CD8-positive, alpha-beta memory T cell (primary cell): Measurements from ENCODE around the gene WNT10A. TPM values are rescaled to one million over a fixed set of nuclear protein-coding genes. Genes with fewer than 3 reads are reported as not detected.

Experiments
- CTCF ChIA-PET: fragments of 350-600 bp; sonication (Branson Sonifier 250); formaldehyde crosslinking; loops from one replicate; lab custom pipeline; 2021; ENCODE audit warnings: antibody characterized with exemption; lab: Charles Lee
- POLR2A ChIA-PET: fragments of 350-600 bp; sonication (Branson Sonifier 250); formaldehyde crosslinking; loops from one replicate; lab custom pipeline; 2021; ENCODE audit warnings: antibody characterized with exemption; lab: Charles Lee
- DNase-seq, 5 donors: peaks; one replicate each; pipeline versions ENCODE4 v3.0.0 to v3.0.0-alpha.2; 2020 to 2022; ENCODE audit warnings: mixed read lengths in 1 of 5
- H3K27ac ChIP-seq: one replicate; pipeline ENCODE4 v1.7.0; 2013; ENCODE audit warnings: low read depth, mild to moderate bottlenecking, low read length, moderate library complexity
- H3K27me3 ChIP-seq: 2 replicates; pipeline ENCODE4 v1.7.0; 2013; ENCODE audit warnings: low read length, mild to moderate bottlenecking; ENCODE audit not compliant: insufficient read depth, poor library complexity, severe bottlenecking
- H3K36me3 ChIP-seq: 2 replicates; pipeline ENCODE4 v1.7.0; 2013; ENCODE audit warnings: mild to moderate bottlenecking, low read length, moderate library complexity; ENCODE audit not compliant: insufficient read depth
- H3K4me1 ChIP-seq: 2 replicates; pipeline ENCODE4 v1.7.0; 2013; ENCODE audit warnings: mild to moderate bottlenecking, low read length, moderate library complexity; ENCODE audit not compliant: insufficient read depth
- H3K4me3 ChIP-seq: 2 replicates; pipeline ENCODE4 v1.7.0; 2013; ENCODE audit warnings: mild to moderate bottlenecking, low read length
- H3K9me3 ChIP-seq: 2 replicates; pipeline ENCODE4 v1.7.0; 2013; ENCODE audit warnings: mild to moderate bottlenecking, low read length
- H3K27ac Mint-ChIP-seq, 8 donors: one replicate each; pipeline ENCODE4 v1.8.0; 2020 to 2021; ENCODE audit warnings: mixed read lengths in 8 of 8, mild to moderate bottlenecking in 6 of 8, inconsistent platforms in 3 of 8, moderate library complexity in 3 of 8
- H3K27me3 Mint-ChIP-seq, 2 donors: one replicate each; pipeline ENCODE4 v1.8.0; 2020 to 2021; ENCODE audit warnings: mixed read lengths in 2 of 2, mild to moderate bottlenecking in 1 of 2, moderate library complexity in 1 of 2
- H3K36me3 Mint-ChIP-seq, 3 donors: one replicate each; pipeline ENCODE4 v1.8.0; 2020 to 2021; ENCODE audit warnings: mixed read lengths in 3 of 3, inconsistent platforms in 1 of 3, mild to moderate bottlenecking in 1 of 3
- H3K4me1 Mint-ChIP-seq, 3 donors: one replicate each; pipeline ENCODE4 v1.8.0; 2020 to 2021; ENCODE audit warnings: mixed read lengths in 3 of 3, inconsistent platforms in 1 of 3, mild to moderate bottlenecking in 1 of 3
- H3K4me3 Mint-ChIP-seq, 7 donors: one replicate each; pipeline ENCODE4 v1.8.0; 2020 to 2021; ENCODE audit warnings: mixed read lengths in 7 of 7, mild to moderate bottlenecking in 6 of 7, moderate library complexity in 4 of 7, inconsistent platforms in 2 of 7
- H3K9me3 Mint-ChIP-seq, 5 donors: one replicate each; pipeline ENCODE4 v1.8.0; 2020 to 2022; ENCODE audit warnings: mixed read lengths in 5 of 5, mild to moderate bottlenecking in 3 of 5, moderate library complexity in 2 of 5, inconsistent platforms in 1 of 5
- polyA plus RNA-seq: library from polyadenylated mRNA; unstranded; fragments of 300-500 nt; fragmentation: Illumina TruSeq; gene quantifications from one replicate; pipeline ENCODE4 v1.2.3, GENCODE V29; 2021
- total RNA-seq, 2 experiments: library from RNA; stranded (reverse); gene quantifications; one replicate each; pipeline ENCODE4 v1.2.3, GENCODE V29; 2021

Gene WNT10A
- total and polyA plus RNA-seq, 3 experiments from 2014 or later = 1.0 to 1.5 (median 1.1) TPM

DNA sequence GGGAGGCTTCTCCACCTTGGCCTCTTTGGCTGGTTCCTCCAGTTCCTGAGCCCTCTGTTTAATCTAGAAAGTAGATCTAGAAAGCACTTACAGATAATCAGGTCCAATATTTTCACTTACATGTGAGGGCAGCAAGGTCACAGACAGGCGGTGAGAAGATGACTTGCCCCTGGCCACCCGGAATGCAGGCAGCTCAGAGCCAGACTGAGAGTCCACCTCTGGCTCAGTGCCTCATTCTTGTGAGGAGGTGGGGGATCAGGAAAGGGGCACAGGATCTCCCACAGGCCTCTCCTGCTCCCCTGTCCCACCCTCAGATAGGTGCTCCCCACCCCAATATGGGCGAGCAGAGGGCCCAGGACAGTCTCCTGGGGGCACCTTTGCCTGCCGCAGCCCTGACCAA is 15.3 kb upstream of the WNT10A start:
- peaks cover 4% of the 10 kb centered on the region for H3K4me1 ChIP-seq
- peaks cover 36 to 76% of the 10 kb centered on the region in 2 donors for H3K27me3 Mint-ChIP-seq
- DNase-seq = no peak
- POLR2A ChIA-PET = no interaction called here
- H3K27me3 ChIP-seq = peaks cover 12% of the 10 kb centered on the region
- H3K4me3 ChIP-seq = no peak overlapping the region
- H3K27ac ChIP-seq = no peak overlapping the region
- peaks cover 12% of the 10 kb centered on the region in 3 donors for H3K4me1 Mint-ChIP-seq
- H3K36me3 ChIP-seq = no peaks in the 10 kb centered on the region
- peaks cover 0 to 3% (median 2%) of the 10 kb centered on the region in 3 donors for H3K36me3 Mint-ChIP-seq
- H3K9me3 ChIP-seq = no peaks in the 10 kb centered on the region
- no peak overlapping the region for H3K27ac Mint-ChIP-seq
- H3K9me3 Mint-ChIP-seq = no peaks in the 10 kb centered on the region
- H3K4me3 Mint-ChIP-seq = no peak overlapping the region
- CTCF ChIA-PET = interaction anchor here (4.1 kb wide), 1 partner anchor 11 kb away, joined by 19 read pairs; no protein-coding TSS in a partner anchor

DNA sequence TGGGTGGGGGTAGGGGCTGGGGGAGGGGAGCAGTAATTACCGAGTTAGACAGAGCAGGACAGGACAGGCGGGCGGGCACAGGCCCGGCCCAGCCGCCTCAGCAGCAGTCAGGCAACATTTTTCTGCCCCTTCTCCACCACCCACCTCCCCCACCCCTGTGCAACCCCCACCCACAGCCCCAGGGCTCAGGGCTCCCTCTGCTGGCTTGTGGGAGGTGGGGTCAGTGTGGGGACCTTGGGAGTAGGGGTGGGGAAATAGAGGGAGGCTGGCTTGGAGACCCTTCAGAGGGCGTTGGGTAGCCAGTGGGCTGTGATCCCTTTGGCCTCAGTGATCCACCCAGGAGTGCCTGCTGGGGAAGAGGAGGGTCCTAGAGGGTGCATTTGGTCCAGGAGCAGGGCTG is 14.7 kb upstream of the WNT10A start:
- peaks cover 0 to 3% (median 2%) of the 10 kb centered on the region in 3 donors for H3K36me3 Mint-ChIP-seq
- H3K27ac ChIP-seq = no peak overlapping the region
- H3K4me3 Mint-ChIP-seq = no peak overlapping the region
- H3K27me3 Mint-ChIP-seq = peaks cover 34 to 74% of the 10 kb centered on the region in 2 donors
- H3K27ac Mint-ChIP-seq = no peak overlapping the region
- H3K9me3 Mint-ChIP-seq = no peaks in the 10 kb centered on the region
- peaks cover 10 to 11% (median 11%) of the 10 kb centered on the region in 3 donors for H3K4me1 Mint-ChIP-seq
- no peak for DNase-seq
- H3K27me3 ChIP-seq = peaks cover 7% of the 10 kb centered on the region
- no peaks in the 10 kb centered on the region for H3K36me3 ChIP-seq
- ChIA-PET CTCF (interaction anchor here (0.9 to 1.1 kb wide), 2 partner anchors 13 to 32 kb away, joined by 3 read pairs; no protein-coding TSS in a partner anchor), POLR2A (no interaction called here)
- no peaks in the 10 kb centered on the region for H3K9me3 ChIP-seq
- H3K4me3 ChIP-seq = no peak overlapping the region
- H3K4me1 ChIP-seq = peaks cover 5% of the 10 kb centered on the region

DNA sequence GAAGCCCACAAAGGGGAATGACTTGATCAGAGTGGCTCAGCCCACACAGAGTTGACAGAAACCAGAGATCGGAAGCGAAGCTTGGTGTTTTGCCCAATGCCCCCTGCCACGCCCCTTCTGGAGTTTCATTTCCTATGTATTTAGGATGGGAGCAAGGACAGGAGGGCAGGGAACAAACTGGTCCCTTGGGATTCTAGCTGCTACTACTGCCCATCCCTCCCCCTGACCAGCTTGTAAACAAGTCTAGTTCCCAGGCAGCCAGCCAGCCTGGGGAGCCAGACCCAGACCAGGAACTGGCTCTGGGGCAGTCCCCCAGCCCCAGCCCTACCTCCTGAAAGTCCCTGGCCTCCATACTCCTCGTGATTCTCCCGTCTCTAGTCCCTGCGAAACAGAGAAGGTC is 12.8 kb upstream of the WNT10A start:
- Histone ChIP-seq H3K4me1 (peaks cover 21% of the 10 kb centered on the region), H3K9me3 (no peaks in the 10 kb centered on the region), H3K36me3 (no peaks in the 10 kb centered on the region), H3K27ac (no peak overlapping the region), H3K4me3 (no peak overlapping the region), H3K27me3 (peaks cover 7% of the 10 kb centered on the region)
- POLR2A ChIA-PET = no interaction called here
- H3K4me1 Mint-ChIP-seq = peaks cover 13 to 25% (median 18%) of the 10 kb centered on the region in 3 donors
- H3K4me3 Mint-ChIP-seq = peak overlapping the region in 1 of 7 donors; percentile 3
- CTCF ChIA-PET = interaction anchor here (1.1 to 23.1 kb wide), 3 partner anchors 8 to 29 kb away, joined by 4 to 1010 read pairs (median 4); no protein-coding TSS in a partner anchor
- no peaks in the 10 kb centered on the region for H3K9me3 Mint-ChIP-seq
- peaks cover 0 to 3% (median under 1%) of the 10 kb centered on the region in 3 donors for H3K36me3 Mint-ChIP-seq
- H3K27me3 Mint-ChIP-seq = peaks cover 33 to 76% of the 10 kb centered on the region in 2 donors
- DNase-seq = no peak
- peak overlapping the region in 2 of 8 donors; percentile 43 to 51 for H3K27ac Mint-ChIP-seq

DNA sequence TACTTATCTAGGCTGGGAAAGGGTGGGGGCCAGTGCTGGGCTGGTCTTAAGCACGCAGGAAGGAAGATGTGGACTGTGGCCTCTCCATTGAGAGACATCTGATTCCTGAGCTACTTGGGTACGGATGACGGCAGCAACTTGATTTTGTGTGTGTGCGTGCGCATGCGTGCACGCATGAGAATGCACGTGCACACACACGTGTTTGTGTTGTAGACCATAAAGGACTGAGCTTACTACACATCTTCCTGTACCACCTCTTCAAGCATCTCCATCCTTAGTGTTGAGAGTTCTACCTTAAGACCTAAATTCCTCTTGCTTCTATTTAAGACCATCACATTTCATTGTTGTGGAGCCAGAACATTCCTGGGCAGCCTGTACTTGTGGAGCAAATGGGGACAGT is 11.6 kb upstream of the WNT10A start:
- CTCF ChIA-PET = interaction anchor here (1.0 to 23.1 kb wide), 6 partner anchors 8 to 111 kb away, joined by 3 to 1010 read pairs (median 4); no protein-coding TSS in a partner anchor
- peaks cover 25% of the 10 kb centered on the region for H3K4me1 ChIP-seq
- H3K4me3 ChIP-seq = no peak overlapping the region
- H3K36me3 ChIP-seq = no peaks in the 10 kb centered on the region
- no peak overlapping the region for H3K27ac ChIP-seq
- Mint-ChIP-seq H3K4me1 (peaks cover 16 to 30% (median 23%) of the 10 kb centered on the region in 3 donors), H3K36me3 (no peaks in the 10 kb centered on the region), H3K27ac (no peak overlapping the region), H3K4me3 (peak overlapping the region in 1 of 7 donors; percentile 21), H3K9me3 (no peaks in the 10 kb centered on the region), H3K27me3 (peaks cover 29 to 70% of the 10 kb centered on the region in 2 donors)
- H3K27me3 ChIP-seq = peaks cover 12% of the 10 kb centered on the region
- no peaks in the 10 kb centered on the region for H3K9me3 ChIP-seq
- no peak for DNase-seq
- POLR2A ChIA-PET = interaction anchor here (1.0 kb wide), 1 partner anchor 11 kb away, joined by 3 read pairs; no protein-coding TSS in a partner anchor

DNA sequence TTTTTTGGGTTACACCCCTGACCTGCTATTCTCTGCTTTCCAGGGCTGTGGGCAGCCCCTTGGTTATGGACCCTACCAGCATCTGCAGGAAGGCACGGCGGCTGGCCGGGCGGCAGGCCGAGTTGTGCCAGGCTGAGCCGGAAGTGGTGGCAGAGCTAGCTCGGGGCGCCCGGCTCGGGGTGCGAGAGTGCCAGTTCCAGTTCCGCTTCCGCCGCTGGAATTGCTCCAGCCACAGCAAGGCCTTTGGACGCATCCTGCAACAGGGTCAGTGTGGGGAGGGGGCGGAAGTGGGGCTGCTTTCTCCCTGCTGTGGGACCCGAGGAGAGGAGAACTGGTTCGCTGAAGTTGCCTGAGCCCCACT is 9.7 kb upstream of the WNT10A start:
- peak overlapping the region; percentile 20 for H3K4me3 ChIP-seq

DNA sequence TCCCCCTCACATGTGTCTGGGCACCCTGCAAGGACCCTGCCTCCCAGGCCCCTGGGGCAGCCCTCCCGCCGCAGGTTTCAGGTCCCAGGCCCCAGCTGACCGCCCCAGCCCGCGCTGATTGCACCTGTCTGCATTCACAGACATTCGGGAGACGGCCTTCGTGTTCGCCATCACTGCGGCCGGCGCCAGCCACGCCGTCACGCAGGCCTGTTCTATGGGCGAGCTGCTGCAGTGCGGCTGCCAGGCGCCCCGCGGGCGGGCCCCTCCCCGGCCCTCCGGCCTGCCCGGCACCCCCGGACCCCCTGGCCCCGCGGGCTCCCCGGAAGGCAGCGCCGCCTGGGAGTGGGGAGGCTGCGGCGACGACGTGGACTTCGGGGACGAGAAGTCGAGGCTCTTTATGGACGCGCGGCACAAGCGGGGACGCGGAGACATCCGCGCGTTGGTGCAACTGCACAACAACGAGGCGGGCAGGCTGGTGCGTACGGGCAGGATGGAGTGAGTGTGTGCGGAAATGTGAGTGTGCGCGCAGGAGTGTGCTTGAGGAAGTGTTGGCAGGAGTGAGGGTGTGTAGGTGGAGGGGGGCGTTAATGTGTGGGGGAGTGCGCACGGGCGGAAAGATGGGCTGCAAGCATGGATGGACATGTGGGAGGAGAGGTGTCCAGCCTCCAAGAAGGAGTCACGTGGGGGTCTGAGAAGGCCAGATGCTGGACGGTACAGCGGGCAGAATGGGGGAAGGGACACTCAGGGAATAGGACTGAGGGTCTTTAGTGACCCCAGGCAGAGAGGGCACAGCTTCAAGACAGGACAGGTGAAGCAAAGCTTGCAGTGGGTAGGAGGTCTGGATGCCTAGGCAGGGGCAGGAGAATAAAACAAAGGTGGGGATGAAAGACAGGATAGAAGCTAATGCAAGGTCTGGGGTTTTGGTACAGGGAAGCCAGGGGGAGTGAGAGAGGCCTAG is 9.0 kb upstream of the WNT10A start:
- Histone ChIP-seq H3K9me3 (no peaks in the 10 kb centered on the region), H3K4me1 (peaks cover 25% of the 10 kb centered on the region), H3K27ac (no peak overlapping the region), H3K4me3 (peak overlapping the region; percentile 20), H3K36me3 (no peaks in the 10 kb centered on the region), H3K27me3 (peaks cover 19% of the 10 kb centered on the region)
- Mint-ChIP-seq H3K36me3 (no peaks in the 10 kb centered on the region), H3K4me3 (peak overlapping the region; percentile 73 to 91 (median 76)), H3K27ac (peak overlapping the region in 3 of 8 donors; percentile 44 to 51 (median 50)), H3K9me3 (no peaks in the 10 kb centered on the region), H3K27me3 (peaks cover 39 to 71% of the 10 kb centered on the region in 2 donors), H3K4me1 (peaks cover 21 to 35% (median 25%) of the 10 kb centered on the region in 3 donors)
- ChIA-PET CTCF (interaction anchor here (0.9 to 23.1 kb wide), 5 partner anchors 8 to 109 kb away, joined by 3 to 1010 read pairs (median 5); no protein-coding TSS in a partner anchor), POLR2A (no interaction called here)
- no peak for DNase-seq

More for the DNA sequence above, 9.7 kb upstream of the WNT10A start:
- Mint-ChIP-seq H3K36me3 (no peaks in the 10 kb centered on the region), H3K9me3 (no peaks in the 10 kb centered on the region), H3K27ac (peak overlapping the region in 1 of 8 donors; percentile 65), H3K4me3 (peak overlapping the region; percentile 4 to 82 (median 71)), H3K4me1 (peaks cover 19 to 34% (median 23%) of the 10 kb centered on the region in 3 donors), H3K27me3 (peaks cover 39 to 73% of the 10 kb centered on the region in 2 donors)
- Histone ChIP-seq H3K9me3 (no peaks in the 10 kb centered on the region), H3K27me3 (peaks cover 19% of the 10 kb centered on the region), H3K27ac (no peak overlapping the region), H3K36me3 (no peaks in the 10 kb centered on the region), H3K4me1 (peaks cover 25% of the 10 kb centered on the region)
- DNase-seq = no peak
- CTCF ChIA-PET = interaction anchor here (1.1 to 23.1 kb wide), 2 partner anchors 26 to 37 kb away, joined by 5 to 1010 read pairs; no protein-coding TSS in a partner anchor
- POLR2A ChIA-PET = no interaction called here

DNA sequence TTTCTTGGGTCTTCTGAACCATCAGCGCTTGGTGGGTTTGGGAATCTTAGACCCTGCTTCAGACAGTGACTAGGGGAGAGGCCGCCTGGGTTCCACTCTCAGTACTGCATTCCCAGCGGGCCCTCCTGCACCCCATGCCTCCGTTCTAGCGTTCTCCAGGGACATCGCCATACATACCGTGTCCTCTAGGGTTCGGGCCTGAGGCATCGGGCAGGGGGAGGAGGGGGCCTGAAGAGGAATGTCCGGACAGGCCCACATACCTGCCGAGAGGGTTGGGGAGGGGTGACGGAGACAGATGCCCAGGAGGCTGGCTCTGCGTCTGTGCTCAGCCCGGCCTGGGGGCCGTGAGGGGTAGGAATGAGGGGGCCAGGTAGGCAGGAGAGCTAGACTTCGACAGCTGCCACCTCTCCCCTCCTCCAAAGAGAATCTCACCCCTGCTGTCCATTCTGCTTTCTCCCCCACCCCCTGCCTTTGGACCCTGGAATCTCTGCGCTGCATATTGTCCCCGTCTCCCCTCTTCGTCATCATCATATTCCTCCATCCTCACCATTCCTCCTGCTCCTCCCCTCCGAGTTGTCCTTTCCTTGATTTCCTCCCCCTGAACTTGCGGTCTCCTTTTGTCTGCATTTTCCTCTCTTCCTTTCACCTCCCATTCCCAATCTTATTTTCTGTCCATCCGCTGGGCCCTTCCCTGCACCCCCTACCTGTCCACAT is 7.8 kb upstream of the WNT10A start:
- Histone ChIP-seq H3K27ac (no peak overlapping the region), H3K27me3 (peaks cover 19% of the 10 kb centered on the region), H3K4me1 (peaks cover 32% of the 10 kb centered on the region), H3K36me3 (no peaks in the 10 kb centered on the region), H3K9me3 (no peaks in the 10 kb centered on the region), H3K4me3 (no peak overlapping the region)
- Mint-ChIP-seq H3K9me3 (no peaks in the 10 kb centered on the region), H3K36me3 (no peaks in the 10 kb centered on the region), H3K27me3 (peaks cover 34 to 64% of the 10 kb centered on the region in 2 donors), H3K4me1 (peaks cover 24 to 42% (median 32%) of the 10 kb centered on the region in 3 donors), H3K27ac (peak overlapping the region in 1 of 8 donors; percentile 68), H3K4me3 (peak overlapping the region in 4 of 7 donors; percentile 53 to 77 (median 68))
- CTCF ChIA-PET = interaction anchor here (0.9 to 23.1 kb wide), 6 partner anchors 9 to 119 kb away, joined by 3 to 1010 read pairs (median 4); no protein-coding TSS in a partner anchor
- no peak for DNase-seq
- POLR2A ChIA-PET = no interaction called here
